HG03460 (cell line): ENCODE data around the gene PCDHB4.
"Not testable (repeated sequence)": the region's sequence is repeated elsewhere in the genome, so short reads cannot be mapped to it uniquely, and the experiment has no call there.

Experiments used
- ATAC-seq: cut with Tn5 transposase; IDR thresholded peaks from one replicate; pipeline ENCODE4 v1.9.1; 2021; ENCODE audit not compliant: unreplicated experiment

The PCDHB4 gene

DNA sequence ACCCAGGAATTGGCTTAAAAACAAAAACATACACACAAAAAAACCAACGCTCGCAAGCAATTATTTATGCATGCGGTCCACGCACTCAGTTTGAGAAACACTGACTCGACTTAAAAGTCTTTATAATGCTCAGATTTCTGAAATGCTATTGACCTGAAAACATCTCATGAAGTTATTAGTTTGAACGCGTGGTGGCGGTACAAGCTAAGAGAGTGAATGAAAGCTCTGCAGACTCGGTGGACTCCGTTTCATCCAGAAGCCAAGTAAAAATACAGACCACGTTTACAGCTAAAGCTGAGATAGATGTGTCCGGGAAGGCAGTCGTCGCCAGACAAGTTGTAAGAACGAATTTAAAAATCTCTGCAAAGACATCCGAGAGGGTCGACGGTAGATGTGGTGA is 28.2 kb downstream of the PCDHB4 start, which contains the start of gene PCDHB6:
Gene PCDHB6, plus strand, starts transcription at position 246 of the 400 bp plus-strand sequence. CDS start 201 bp downstream, outside the sequence.
- no peak for ATAC-seq

DNA sequence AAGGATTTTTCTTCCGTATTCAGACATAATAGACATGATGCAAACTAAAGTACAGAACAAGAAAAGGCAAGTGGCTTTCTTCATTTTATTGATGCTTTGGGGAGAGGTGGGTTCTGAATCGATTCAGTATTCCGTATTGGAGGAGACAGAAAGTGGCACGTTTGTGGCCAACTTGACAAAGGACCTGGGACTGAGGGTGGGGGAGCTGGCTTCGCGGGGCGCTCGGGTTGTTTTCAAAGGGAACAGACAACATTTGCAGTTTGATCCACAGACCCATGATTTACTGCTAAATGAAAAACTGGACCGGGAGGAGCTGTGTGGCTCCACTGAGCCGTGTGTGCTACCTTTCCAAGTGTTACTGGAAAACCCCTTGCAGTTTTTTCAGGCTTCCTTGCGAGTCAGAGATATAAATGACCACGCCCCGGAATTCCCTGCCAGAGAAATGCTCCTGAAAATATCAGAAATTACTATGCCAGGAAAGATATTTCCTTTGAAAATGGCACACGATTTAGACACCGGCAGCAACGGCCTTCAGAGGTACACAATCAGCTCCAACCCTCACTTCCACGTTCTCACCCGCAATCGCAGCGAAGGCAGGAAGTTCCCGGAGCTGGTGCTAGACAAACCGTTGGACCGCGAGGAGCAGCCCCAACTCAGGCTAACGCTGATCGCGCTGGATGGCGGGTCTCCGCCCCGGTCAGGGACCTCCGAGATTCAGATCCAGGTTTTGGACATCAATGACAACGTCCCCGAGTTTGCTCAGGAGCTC is 28.8 kb downstream of the PCDHB4 start:
- no peak for ATAC-seq

DNA sequence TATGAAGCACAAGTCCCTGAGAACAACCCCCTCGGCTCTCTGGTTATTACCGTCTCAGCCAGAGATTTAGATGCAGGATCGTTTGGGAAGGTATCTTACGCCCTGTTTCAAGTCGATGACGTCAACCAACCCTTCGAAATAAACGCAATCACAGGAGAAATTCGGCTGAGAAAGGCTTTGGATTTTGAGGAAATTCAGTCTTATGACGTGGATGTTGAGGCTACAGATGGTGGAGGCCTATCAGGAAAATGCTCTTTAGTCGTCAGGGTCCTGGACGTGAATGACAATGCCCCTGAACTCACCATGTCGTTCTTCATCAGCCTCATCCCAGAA is 29.3 kb downstream of the PCDHB4 start:
- ATAC-seq: no peak

DNA sequence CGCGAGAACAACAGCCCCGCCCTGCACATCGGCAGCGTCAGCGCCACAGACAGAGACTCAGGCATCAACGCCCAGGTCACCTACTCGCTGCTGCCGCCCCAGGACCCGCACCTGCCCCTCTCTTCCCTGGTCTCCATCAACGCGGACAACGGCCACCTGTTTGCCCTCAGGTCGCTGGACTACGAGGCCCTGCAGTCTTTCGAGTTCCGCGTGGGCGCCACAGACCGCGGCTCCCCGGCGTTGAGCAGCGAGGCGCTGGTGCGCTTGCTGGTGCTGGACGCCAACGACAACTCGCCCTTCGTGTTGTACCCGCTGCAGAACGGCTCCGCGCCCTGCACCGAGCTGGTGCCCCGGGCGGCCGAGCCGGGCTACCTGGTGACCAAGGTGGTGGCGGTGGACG is 30.0 kb downstream of the PCDHB4 start:
- ATAC-seq: not testable (repeated sequence)

DNA sequence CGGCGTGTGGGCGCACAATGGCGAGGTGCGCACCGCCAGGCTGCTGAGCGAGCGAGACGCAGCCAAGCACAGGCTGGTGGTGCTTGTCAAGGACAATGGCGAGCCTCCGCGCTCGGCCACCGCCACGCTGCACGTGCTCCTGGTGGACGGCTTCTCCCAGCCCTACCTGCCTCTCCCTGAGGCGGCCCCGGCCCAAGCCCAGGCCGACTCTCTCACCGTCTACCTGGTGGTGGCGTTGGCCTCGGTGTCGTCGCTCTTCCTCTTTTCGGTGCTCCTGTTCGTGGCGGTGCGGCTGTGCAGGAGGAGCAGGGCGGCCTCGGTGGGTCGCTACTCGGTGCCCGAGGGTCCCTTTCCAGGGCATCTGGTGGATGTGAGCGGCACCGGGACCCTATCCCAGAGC is 30.5 kb downstream of the PCDHB4 start:
- ATAC-seq: not testable (repeated sequence)

DNA sequence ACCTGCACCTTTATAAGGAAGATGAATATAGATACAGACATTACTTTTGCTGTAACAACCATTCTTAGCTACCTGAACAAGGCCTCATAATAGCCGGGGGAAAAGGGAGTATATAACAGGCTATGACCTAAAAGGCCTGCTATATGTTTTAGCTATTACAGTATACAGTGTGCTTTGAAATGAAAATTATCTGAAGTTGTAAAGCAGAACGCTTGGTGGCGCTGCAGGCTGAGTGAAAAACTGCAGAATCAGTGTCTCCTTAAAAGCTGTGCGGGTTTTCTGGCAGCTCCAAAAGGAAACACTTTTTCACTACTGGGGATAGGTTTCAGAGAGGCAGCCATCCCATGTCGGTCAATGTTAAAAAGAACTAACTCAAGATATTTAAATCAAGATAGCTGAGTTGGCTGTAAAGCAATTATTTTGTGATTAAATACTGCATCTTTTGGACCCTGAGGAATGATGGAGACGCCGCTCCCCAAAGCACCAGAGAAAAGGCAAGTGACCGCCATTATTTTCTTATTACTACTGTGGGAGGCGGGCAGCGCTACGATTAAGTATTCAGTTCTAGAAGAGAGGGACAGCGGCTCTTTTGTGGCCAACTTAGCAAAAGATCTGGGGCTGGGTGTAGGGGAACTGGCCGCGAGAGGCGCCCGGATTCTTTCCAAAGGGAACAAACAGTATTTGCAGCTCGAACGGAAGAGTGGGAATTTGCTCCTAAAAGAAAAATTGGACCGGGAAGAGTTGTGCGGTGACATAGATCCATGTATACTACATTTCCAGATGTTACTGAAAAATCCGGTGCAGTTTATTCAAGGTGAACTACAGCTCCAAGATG is 34.1 kb downstream of the PCDHB4 start:
- ATAC-seq: no peak

DNA sequence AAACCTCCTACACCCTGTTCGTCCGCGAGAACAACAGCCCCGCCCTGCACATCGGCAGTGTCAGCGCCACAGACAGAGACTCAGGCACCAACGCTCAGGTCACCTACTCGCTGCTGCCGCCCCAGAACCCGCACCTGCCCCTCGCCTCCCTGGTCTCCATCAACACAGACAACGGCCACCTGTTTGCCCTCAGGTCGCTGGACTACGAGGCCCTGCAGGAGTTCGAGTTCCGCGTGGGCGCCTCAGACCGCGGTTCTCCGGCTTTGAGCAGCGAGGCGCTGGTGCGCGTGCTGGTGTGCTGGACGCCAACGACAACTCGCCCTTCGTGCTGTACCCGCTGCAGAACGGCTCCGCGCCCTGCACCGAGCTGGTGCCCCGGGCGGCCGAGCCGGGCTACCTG is 35.7 kb downstream of the PCDHB4 start:
- ATAC-seq: not testable (repeated sequence)

DNA sequence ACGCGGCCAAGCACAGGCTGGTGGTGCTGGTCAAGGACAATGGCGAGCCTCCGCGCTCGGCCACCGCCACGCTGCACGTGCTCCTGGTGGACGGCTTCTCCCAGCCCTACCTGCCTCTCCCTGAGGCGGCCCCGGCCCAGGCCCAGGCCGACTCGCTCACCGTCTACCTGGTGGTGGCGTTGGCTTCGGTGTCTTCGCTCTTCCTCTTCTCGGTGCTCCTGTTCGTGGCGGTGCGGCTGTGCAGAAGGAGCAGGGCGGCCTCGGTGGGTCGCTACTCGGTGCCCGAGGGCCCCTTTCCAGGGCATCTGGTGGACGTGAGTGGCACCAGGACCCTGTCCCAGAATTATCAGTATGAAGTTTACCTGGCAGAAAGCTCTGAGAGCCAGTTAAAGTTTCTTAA is 36.3 kb downstream of the PCDHB4 start:
- ATAC-seq: not testable (repeated sequence)

DNA sequence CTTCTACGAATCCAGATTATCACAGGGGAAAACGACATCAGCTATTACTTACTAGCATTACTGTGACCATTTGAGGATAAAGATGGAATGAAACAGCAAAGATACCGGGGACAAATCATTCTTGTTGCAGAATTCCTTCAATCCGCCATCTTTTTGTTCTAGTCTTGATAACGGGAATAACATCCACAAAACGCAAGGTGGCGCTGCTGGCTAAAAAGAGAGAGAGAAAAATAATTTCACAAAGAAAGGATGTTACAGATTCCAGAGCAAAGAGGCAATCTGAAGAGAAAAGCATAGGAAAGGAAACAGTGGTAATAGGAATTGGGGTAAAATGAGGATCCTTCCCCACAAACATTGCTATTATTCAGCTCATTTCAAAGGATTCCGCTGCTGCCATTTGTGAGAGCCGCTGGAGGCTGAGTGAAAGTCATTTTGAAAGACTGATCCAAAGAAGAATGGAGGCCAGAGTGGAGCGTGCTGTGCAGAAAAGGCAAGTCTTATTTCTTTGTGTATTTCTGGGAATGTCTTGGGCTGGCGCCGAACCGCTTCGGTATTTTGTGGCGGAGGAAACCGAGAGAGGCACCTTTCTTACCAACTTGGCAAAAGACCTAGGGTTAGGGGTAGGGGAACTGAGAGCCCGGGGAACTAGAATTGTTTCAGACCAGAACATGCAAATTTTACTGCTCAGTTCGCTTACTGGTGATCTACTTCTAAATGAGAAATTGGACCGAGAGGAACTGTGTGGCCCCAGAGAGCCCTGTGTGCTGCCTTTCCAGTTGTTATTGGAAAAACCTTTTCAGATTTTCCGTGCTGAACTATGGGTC is 51.0 kb downstream of the PCDHB4 start, which contains the start of gene PCDHB7:
Gene PCDHB7, plus strand, starts transcription at position 264 of the 824 bp plus-strand sequence. Its CDS starts 192 bp downstream, at position 456.
- ATAC-seq: no peak

DNA sequence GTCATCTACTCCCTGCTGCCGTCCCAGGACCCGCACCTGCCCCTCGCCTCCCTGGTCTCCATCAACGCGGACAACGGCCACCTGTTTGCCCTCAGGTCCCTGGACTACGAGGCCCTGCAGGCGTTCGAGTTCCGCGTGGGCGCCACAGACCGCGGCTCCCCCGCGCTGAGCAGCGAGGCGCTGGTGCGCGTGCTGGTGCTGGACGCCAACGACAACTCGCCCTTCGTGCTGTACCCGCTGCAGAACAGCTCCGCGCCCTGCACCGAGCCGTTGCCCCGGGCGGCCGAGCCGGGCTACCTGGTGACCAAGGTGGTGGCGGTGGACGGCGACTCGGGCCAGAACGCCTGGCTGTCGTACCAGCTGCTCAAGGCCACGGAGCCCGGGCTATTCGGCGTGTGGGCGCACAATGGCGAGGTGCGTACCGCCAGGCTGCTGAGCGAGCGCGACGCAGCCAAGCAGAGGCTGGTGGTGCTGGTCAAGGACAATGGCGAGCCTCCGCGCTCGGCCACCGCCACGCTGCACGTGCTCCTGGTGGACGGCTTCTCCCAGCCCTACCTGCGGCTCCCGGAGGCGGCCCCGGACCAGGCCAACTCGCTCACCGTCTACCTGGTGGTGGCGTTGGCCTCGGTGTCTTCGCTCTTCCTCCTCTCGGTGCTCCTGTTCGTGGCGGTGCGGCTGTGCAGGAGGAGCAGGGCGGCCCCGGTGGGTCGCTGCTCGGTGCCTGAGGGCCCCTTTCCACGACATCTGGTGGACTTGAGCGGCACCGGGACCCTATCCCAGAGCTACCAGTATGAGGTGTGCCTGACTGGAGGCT is 52.9 kb downstream of the PCDHB4 start:
- not testable (repeated sequence) for ATAC-seq
